Stimulated activated CD8-positive, alpha-beta memory T cell treated with anti-CD3 and anti-CD28 coated beads, Interleukin-2, amount 100 ng/mL, for 48 hours (primary cell): ENCODE data around the gene VAV3.

Experiments
- DNase-seq, 2 donors: peaks; one replicate each; pipeline ENCODE4 v3.0.0-alpha.2; 2020; ENCODE audit warnings: low read depth in 2 of 2

VAV3 gene

GRCh38 chr1:107541412-107541811 lies 423.6 kb downstream of the VAV3 start:
- DNase-seq: no peak

GRCh38 chr1:107538502-107538901 lies 426.5 kb downstream of the VAV3 start:
- no peak for DNase-seq

- DNase-seq: no peak
Measured at GRCh38 chr1:107536266-107536665, 428.7 kb downstream of the VAV3 start.

GRCh38 chr1:107535091-107535490 lies 429.9 kb downstream of the VAV3 start:
- DNase-seq: no peak

GRCh38 chr1:107534632-107535031 lies 430.3 kb downstream of the VAV3 start:
- DNase-seq: no peak

- no peak for DNase-seq
Measured at GRCh38 chr1:107533436-107533835, 431.5 kb downstream of the VAV3 start.

- DNase-seq: no peak
Measured at GRCh38 chr1:107532318-107532717, 432.7 kb downstream of the VAV3 start.

- DNase-seq: no peak
Measured at GRCh38 chr1:107531065-107531908, 433.7 kb downstream of the VAV3 start.

GRCh38 chr1:107530543-107530942 lies 434.4 kb downstream of the VAV3 start:
- DNase-seq: no peak

GRCh38 chr1:107529511-107530149 lies 435.4 kb downstream of the VAV3 start:
- no peak for DNase-seq

- no peak for DNase-seq
Measured at GRCh38 chr1:107526524-107527198, 438.3 kb downstream of the VAV3 start.

- DNase-seq: no peak
Measured at GRCh38 chr1:107525961-107526360, 439.0 kb downstream of the VAV3 start.

- no peak for DNase-seq
Measured at GRCh38 chr1:107525145-107525544, 439.8 kb downstream of the VAV3 start.

GRCh38 chr1:107524301-107524700 lies 440.7 kb downstream of the VAV3 start:
- no peak for DNase-seq

- DNase-seq: no peak
Measured at GRCh38 chr1:107523736-107524135, 441.2 kb downstream of the VAV3 start.

- DNase-seq: no peak
Measured at GRCh38 chr1:107523061-107523460, 441.9 kb downstream of the VAV3 start.
